Gastroesophageal sphincter (tissue), 3 donors: Measurements from ENCODE around the gene MMP28.

Experiments used
- POLR2A ChIP-seq, 2 donors: fragments of 450-650 bp; IDR thresholded peaks; one replicate each; pipeline ENCODE4 v1.6.1; 2017; ENCODE audit warnings: antibody characterized with exemption in 2 of 2, mild to moderate bottlenecking in 2 of 2, moderate library complexity in 1 of 2
- TF ChIP-seq, protein P1 (sequence below), 4 experiments: fragments of 200-600 bp in 2 of 4; fragments of 450-650 bp in 2 of 4; sonication (generic) in 1 of 4; IDR thresholded peaks; one replicate each; pipeline ENCODE4 v1.5.1; 2017 to 2019; ENCODE audit warnings: antibody characterized with exemption in 4 of 4, mild to moderate bottlenecking in 2 of 4, moderate library complexity in 2 of 4

DNA sequence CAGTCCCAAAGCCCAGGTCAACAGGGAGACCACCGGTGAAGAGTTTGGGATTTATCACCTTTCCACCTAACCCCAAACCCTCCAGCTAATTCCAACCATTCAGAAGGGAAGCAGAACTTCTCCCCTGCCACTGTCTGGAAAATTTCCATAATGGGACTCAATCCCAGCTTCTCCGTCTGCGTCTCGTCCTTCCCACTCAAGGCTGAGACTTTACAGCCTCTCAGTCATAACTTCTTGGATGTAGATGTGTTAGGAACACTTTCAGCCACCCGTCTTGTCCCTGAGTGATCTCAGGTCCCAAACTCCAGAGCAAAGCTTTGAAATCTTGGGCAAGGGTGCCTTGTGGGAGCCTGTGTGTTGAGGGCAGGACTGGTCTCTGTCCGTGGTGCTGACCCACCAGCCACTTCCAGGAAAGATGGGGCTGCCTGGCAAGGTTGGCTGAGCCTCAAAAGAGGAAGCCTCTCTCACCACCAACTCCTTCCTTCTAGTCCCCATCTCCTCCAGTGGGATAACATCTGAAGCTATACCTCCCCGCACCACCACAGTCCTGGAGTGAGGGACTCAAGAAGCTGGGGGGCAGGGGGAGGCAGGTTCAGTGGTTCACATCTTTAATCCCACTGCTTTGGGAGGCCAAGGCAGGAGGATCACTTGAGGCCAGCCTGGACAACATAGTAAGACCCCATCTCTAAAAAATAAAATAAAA lies 51.7 kb downstream of the MMP28 start:
- TF ChIP-seq, protein P1, sequence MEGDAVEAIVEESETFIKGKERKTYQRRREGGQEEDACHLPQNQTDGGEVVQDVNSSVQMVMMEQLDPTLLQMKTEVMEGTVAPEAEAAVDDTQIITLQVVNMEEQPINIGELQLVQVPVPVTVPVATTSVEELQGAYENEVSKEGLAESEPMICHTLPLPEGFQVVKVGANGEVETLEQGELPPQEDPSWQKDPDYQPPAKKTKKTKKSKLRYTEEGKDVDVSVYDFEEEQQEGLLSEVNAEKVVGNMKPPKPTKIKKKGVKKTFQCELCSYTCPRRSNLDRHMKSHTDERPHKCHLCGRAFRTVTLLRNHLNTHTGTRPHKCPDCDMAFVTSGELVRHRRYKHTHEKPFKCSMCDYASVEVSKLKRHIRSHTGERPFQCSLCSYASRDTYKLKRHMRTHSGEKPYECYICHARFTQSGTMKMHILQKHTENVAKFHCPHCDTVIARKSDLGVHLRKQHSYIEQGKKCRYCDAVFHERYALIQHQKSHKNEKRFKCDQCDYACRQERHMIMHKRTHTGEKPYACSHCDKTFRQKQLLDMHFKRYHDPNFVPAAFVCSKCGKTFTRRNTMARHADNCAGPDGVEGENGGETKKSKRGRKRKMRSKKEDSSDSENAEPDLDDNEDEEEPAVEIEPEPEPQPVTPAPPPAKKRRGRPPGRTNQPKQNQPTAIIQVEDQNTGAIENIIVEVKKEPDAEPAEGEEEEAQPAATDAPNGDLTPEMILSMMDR (IDR thresholded peaks at IDR 0.05): no peak
- no peak for TF ChIP-seq POLR2A (IDR thresholded peaks at IDR 0.05)
